HepG2 (cell line): ENCODE results near the gene CENPM. TPM values are rescaled to one million over a fixed set of nuclear protein-coding genes. Genes with fewer than 3 reads are reported as not detected.

Experiments used
- AGO2 ChIP-seq: fragments of 200-400 bp; formaldehyde crosslinking; optimal IDR thresholded peaks from 2 replicates; pipeline ENCODE3; 2017; ENCODE audit warnings: mild to moderate bottlenecking, low read depth, low read length, moderate library complexity
- ELF1 ChIP-seq: sonication (generic); formaldehyde crosslinking; IDR thresholded peaks from 2 replicates; pipeline ENCODE4 v1.4.0; 2020; ENCODE audit warnings: missing genetic modification reagents
- ISX ChIP-seq: sonication (generic); formaldehyde crosslinking; conservative IDR thresholded peaks from 2 replicates; pipeline ENCODE4 v1.5.0; 2020; ENCODE audit warnings: missing genetic modification reagents
- POLR2AphosphoS5 ChIP-seq: IDR thresholded peaks from 2 replicates; pipeline ENCODE4 v1.6.1; 2012; ENCODE audit warnings: low read depth, low read length
- RBM22 ChIP-seq: fragments of 200-400 bp; formaldehyde crosslinking; optimal IDR thresholded peaks from 2 replicates; pipeline ENCODE3; 2017; ENCODE audit warnings: mild to moderate bottlenecking, low read length, moderate library complexity
- REL ChIP-seq: sonication (generic); formaldehyde crosslinking; conservative IDR thresholded peaks from 2 replicates; pipeline ENCODE4 v1.8.0; 2022; ENCODE audit warnings: mild to moderate bottlenecking, missing genetic modification reagents, moderate library complexity
- TBP ChIP-seq: sonication (generic); formaldehyde crosslinking; IDR thresholded peaks from 2 replicates; pipeline ENCODE4 v1.5.0; 2020; ENCODE audit warnings: missing genetic modification reagents
- ZFX ChIP-seq: sonication (generic); formaldehyde crosslinking; IDR thresholded peaks from 2 replicates; pipeline ENCODE4 v1.4.0; 2020; ENCODE audit warnings: mild to moderate bottlenecking, low read depth, missing genetic modification reagents, moderate library complexity
- ZNF761 ChIP-seq: sonication (generic); formaldehyde crosslinking; conservative IDR thresholded peaks from 2 replicates; pipeline ENCODE4 v1.4.0; 2020; ENCODE audit warnings: mild to moderate bottlenecking, missing genetic modification reagents
- ZNF768 ChIP-seq: sonication (generic); formaldehyde crosslinking; IDR thresholded peaks from 2 replicates; pipeline ENCODE4 v1.4.0; 2020; ENCODE audit warnings: missing genetic modification reagents
- polyA plus RNA-seq, 8 experiments: library from polyadenylated mRNA; depleted of rRNA in 3 of 8; stranded (reverse) in 7 of 8; unstranded in 1 of 8; fragments of >200 nt; fragmentation: Illumina TruSeq in 4 of 8; extraction: Trizol in 4 of 8; gene quantifications; 2 replicates each; pipeline versions ENCODE4 v1.2.1 to v1.2.3, GENCODE V29; 2011 to 2016; ENCODE audit warnings: low read depth in 4 of 8, missing spikeins in 1 of 8, mixed read lengths in 1 of 8; ENCODE audit not compliant: insufficient read depth in 1 of 8
- total RNA-seq, 5 experiments: library from RNA; depleted of rRNA; stranded (reverse); fragments of >200 nt; fragmentation: Illumina TruSeq; extraction: Trizol; gene quantifications; 2 replicates each; pipeline ENCODE4 v1.2.3, GENCODE V29; 2016; ENCODE audit warnings: low read depth in 1 of 5
- TF ChIP-seq, protein P1 (sequence below), 2 experiments: sonication (generic) in 1 of 2; formaldehyde crosslinking in 1 of 2; IDR thresholded peaks; 2 replicates each; pipeline versions ENCODE4 v1.4.0 to v1.6.1; 2016 to 2020; ENCODE audit warnings: borderline replicate concordance in 1 of 2, low read depth in 1 of 2, mild to moderate bottlenecking in 1 of 2, missing genetic modification reagents in 1 of 2
- TF ChIP-seq, protein P2 (sequence below): conservative IDR thresholded peaks from 2 replicates; pipeline ENCODE4 v1.6.1; 2018; ENCODE audit warnings: missing genetic modification reagents
- TF ChIP-seq, protein P3 (sequence below): sonication (generic); formaldehyde crosslinking; IDR thresholded peaks from 2 replicates; pipeline ENCODE4 v1.8.0; 2022; ENCODE audit warnings: missing genetic modification reagents, mild to moderate bottlenecking, moderate library complexity, borderline replicate concordance
- TF ChIP-seq, protein P4 (sequence below): sonication (generic); formaldehyde crosslinking; IDR thresholded peaks from 2 replicates; pipeline ENCODE4 v1.4.0; 2020; ENCODE audit warnings: mild to moderate bottlenecking, low read depth, missing genetic modification reagents
- TF ChIP-seq, protein P5 (sequence below): sonication (generic); formaldehyde crosslinking; IDR thresholded peaks from 2 replicates; pipeline ENCODE4 v1.8.1; 2023; ENCODE audit warnings: missing genetic modification reagents, inconsistent platforms, borderline replicate concordance

Gene CENPM
- total and polyA plus RNA-seq, 2 of the 13 experiments (the other 11 are each of a cell fraction or from before 2014, with no cell fraction given), result 11.2 to 37.3 TPM

DNA sequence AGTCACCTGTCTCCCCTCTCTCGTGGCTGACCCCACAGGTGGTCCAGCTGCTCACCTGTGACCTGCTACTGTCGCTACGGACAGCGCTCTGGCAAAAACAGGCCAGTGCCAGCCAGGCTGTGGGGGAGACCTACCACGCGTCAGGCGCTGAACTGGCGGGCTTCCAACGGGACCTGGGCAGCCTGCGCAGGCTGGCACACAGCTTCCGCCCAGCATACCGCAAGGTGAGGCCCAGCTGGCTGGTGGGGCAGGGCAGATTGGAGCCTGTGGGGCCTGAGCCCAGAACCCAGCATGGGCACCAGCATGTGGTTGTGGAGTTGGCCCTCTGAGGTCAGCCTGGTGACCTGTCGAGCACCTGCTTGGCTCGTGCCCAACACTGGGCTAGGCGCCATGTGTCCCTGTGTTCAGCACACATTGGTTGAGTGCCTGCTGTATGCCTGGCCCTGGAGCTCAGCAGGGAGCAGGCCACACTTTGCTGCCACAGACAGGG lies 44.0 kb downstream of the CENPM start (continued):
- TF ChIP-seq, protein P1, sequence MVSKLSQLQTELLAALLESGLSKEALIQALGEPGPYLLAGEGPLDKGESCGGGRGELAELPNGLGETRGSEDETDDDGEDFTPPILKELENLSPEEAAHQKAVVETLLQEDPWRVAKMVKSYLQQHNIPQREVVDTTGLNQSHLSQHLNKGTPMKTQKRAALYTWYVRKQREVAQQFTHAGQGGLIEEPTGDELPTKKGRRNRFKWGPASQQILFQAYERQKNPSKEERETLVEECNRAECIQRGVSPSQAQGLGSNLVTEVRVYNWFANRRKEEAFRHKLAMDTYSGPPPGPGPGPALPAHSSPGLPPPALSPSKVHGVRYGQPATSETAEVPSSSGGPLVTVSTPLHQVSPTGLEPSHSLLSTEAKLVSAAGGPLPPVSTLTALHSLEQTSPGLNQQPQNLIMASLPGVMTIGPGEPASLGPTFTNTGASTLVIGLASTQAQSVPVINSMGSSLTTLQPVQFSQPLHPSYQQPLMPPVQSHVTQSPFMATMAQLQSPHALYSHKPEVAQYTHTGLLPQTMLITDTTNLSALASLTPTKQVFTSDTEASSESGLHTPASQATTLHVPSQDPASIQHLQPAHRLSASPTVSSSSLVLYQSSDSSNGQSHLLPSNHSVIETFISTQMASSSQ (IDR thresholded peaks at IDR 0.05; ENCODE audit: low read depth), result no peak
- TF ChIP-seq, protein P1 (CRISPR knock-in tag; IDR thresholded peaks at IDR 0.05; ENCODE audit: borderline replicate concordance), result no peak
- no peak for TF ChIP-seq ZNF761
- TF ChIP-seq, protein P2, sequence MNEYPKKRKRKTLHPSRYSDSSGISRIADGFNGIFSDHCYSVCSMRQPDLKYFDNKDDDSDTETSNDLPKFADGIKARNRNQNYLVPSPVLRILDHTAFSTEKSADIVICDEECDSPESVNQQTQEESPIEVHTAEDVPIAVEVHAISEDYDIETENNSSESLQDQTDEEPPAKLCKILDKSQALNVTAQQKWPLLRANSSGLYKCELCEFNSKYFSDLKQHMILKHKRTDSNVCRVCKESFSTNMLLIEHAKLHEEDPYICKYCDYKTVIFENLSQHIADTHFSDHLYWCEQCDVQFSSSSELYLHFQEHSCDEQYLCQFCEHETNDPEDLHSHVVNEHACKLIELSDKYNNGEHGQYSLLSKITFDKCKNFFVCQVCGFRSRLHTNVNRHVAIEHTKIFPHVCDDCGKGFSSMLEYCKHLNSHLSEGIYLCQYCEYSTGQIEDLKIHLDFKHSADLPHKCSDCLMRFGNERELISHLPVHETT (CRISPR knock-in tag), result no peak
- TF ChIP-seq, protein P3, sequence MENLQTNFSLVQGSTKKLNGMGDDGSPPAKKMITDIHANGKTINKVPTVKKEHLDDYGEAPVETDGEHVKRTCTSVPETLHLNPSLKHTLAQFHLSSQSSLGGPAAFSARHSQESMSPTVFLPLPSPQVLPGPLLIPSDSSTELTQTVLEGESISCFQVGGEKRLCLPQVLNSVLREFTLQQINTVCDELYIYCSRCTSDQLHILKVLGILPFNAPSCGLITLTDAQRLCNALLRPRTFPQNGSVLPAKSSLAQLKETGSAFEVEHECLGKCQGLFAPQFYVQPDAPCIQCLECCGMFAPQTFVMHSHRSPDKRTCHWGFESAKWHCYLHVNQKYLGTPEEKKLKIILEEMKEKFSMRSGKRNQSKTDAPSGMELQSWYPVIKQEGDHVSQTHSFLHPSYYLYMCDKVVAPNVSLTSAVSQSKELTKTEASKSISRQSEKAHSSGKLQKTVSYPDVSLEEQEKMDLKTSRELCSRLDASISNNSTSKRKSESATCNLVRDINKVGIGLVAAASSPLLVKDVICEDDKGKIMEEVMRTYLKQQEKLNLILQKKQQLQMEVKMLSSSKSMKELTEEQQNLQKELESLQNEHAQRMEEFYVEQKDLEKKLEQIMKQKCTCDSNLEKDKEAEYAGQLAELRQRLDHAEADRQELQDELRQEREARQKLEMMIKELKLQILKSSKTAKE (CRISPR knock-in tag), result 0 out of 2 replicates have a peak, but pooled peaks have one; percentile 1
- no peak for TF ChIP-seq TBP (CRISPR knock-in tag)
- TF ChIP-seq REL, result 0 out of 2 replicates have a peak, but pooled peaks have one; percentile 38
- TF ChIP-seq ELF1 (CRISPR knock-in tag), result no peak
- TF ChIP-seq POLR2AphosphoS5, result 0 out of 2 replicates have a peak, but pooled peaks have one; percentile 33
- 0 out of 2 replicates have a peak, but pooled peaks have one; percentile 22 for TF ChIP-seq ZNF768 (CRISPR knock-in tag)
- TF ChIP-seq ISX, result no peak
- peak; percentile 91 for TF ChIP-seq AGO2
- TF ChIP-seq RBM22, result peak; percentile 83
- TF ChIP-seq, protein P4, sequence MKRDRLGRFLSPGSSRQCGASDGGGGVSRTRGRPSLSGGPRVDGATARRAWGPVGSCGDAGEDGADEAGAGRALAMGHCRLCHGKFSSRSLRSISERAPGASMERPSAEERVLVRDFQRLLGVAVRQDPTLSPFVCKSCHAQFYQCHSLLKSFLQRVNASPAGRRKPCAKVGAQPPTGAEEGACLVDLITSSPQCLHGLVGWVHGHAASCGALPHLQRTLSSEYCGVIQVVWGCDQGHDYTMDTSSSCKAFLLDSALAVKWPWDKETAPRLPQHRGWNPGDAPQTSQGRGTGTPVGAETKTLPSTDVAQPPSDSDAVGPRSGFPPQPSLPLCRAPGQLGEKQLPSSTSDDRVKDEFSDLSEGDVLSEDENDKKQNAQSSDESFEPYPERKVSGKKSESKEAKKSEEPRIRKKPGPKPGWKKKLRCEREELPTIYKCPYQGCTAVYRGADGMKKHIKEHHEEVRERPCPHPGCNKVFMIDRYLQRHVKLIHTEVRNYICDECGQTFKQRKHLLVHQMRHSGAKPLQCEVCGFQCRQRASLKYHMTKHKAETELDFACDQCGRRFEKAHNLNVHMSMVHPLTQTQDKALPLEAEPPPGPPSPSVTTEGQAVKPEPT (CRISPR knock-in tag), result no peak
- TF ChIP-seq, protein P5, sequence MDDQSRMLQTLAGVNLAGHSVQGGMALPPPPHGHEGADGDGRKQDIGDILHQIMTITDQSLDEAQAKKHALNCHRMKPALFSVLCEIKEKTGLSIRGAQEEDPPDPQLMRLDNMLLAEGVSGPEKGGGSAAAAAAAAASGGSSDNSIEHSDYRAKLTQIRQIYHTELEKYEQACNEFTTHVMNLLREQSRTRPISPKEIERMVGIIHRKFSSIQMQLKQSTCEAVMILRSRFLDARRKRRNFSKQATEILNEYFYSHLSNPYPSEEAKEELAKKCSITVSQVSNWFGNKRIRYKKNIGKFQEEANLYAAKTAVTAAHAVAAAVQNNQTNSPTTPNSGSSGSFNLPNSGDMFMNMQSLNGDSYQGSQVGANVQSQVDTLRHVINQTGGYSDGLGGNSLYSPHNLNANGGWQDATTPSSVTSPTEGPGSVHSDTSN, result no peak
- no peak for TF ChIP-seq ZFX (CRISPR knock-in tag)
- TF ChIP-seq, all 625 proteins: peak for 6
